Measurements from ENCODE around the gene RAI1.
A peak's percentile ranks its signal among the peaks of the same experiment; 100 is the strongest.

Gene RAI1

DNA sequence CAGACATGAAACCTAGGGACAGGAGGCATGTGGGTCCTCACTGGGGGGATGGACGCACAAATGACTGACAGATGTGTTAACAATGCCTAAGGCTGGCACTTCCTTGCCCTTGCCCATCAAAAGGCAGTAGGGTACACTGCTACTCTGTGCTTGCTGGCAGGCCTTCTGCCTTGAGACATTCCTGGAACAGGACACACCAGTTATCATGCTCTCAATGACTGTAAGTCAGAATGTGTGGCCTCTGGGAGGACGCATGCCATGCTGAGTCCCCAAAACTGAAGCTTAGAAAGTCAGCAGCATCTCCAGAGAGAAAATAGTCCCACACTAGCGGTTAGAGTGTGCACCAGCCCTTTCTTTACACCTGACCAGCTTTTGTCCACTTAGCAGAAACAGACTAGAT, 171.7 kb downstream of the RAI1 start:
- DNase-seq = no peak

DNA sequence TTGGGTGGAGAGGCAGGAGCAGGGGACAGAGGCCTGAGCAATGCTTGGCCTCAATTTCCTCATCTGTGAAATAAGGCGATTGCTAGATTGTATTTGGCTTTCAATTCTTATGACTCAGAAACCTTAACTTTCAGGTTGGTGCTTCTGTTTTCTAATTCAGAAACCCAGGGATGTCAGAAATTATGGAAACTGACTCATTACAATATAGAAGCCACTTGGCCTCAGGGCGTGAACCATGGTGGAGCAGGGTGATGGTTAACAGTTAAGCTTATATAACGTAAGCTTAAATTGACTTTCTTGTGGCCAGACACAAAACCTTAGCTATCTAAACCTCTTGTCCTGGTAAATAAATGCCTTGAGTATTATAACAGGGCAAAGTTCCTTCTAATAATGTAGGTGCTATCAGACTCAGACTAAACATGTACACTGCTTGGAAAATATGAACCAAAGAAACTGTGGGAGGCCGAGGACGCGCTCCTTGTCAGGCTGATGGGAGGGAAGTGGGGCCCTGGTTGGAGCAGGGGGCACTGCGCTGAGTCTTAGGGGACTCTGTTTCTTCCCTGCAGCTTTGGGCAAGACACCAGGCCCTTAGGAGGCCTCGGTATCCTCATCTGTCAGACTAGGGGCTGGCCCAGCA, 172.7 kb downstream of the RAI1 start:
- DNase-seq = no peak

DNA sequence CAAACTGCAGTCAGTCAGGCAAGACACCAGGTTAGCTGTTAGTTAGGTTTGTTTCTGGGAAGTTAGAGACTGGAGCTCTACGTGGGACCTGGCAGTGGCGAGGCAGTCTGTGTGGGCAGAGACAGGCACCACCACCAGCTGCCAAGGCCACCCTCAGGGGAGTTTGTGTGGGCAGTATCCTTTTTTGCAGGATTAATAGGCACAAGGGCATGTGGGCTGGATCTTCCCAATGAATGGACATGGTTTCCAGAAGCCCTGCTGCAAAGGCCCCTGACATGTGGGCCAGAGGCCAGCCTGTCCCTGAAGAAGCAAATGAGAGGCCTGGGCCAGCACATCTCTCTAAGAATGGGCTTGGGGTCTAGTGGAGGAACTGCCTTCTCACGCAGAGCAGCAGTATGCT, 174.7 kb downstream of the RAI1 start:
- no peak for DNase-seq

DNA sequence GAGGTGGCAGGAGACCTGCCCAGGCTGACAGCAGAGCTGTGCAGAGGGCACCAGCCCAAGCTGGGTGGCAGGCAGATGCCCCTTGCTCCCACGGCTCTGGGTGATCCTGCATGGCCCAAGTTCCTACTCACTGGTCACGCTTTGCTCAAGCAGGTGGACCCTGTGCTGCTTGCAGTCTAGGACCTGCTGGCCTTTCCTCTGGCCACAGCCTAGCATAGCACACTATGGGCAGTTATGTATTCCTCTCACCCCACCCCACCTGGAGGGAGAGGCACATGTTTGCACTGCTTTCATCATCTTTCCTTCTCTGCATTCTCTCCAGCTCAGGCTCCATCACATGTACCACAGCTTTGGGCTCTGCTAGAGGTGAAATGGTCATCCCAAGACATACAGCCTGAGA, 175.1 kb downstream of the RAI1 start:
- DNase-seq = no peak

DNA sequence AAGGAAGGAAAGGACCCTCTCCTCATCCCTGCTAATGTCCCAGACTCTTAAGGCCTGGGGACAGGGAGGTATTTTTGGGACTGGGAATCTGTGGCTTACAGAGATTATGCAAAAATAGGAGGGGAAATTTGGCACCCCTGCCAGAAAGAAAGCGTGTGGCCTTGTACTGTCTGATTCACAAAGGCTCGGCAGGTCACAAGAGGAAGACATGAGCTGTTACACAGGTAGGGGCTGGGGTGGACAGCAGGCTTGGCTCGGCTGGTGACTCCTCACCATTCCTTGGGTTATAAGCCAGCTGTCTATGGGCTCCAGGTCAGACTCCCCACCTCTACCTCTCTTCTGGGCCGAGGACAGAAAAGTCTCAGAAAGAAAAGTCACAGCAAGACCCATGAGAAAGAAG, 176.2 kb downstream of the RAI1 start:
- no peak for DNase-seq

DNA sequence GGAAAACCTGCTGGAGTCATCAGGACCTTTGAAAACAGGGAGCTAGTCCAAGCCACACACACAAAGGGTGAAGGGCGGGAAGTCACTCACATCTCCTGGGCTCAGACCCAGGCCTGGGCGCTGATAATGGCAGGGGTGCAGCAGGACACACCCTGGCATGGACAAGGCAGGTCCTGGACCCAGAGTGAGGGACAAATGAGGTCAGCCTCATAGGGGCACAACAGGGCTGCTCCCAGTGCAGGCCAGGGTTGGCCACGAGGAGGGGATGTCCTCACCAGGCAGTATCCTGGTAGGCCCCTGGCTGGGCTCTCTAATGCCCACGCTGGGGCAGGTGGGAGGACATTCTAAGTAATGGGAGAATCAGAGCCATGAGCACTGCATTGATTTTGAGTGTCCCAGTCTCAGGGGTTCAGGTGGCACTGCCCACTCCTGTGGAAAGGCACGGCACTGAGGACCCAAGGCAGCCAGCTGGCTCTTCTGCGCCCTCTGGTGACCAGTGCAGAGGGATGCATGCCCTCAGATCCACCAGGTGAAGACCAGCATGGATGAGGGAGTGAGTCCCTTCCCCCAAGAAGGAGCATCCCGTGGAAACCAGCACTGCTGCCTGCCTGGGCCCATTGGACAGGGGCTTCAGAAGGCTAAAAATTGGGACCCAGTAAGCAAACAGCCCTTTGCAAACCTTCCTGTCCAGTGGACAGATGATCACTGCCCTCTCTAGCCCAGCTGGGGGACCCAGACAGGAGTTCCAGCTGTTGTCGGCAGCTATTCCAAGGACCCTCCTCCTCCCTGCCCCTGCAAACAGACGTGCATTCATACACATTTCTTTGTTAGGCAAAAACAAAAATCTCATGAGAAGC, 178.9 kb downstream of the RAI1 start:
- DNase-seq = peak; percentile 71

DNA sequence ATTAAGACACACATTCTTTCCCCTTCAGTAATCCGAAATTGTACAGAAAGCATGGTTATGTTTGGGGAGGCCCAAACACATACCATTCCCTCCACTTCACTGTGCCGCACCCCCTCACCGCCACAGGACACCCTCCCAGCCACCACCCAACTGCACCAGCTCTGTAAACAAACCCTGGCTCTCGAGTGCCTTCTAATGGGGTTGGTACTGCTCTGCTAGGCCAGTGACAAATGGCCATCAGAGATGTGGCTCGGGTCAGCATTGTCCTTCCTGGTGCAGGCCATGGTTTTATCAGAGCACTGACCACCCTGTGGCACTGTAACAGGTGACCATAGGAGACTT, 179.5 kb downstream of the RAI1 start:
- DNase-seq = no peak
